ENCODE data around the gene DDIT4. TPM values are rescaled to one million over a fixed set of nuclear protein-coding genes. Genes with fewer than 3 reads are reported as not detected.

The DDIT4 gene
- total and polyA plus RNA-seq, 8 donors: 89.9 to 188 (median 162) TPM

- peaks cover 4 to 22% (median 11%) of the 10 kb centered on the region in 4 donors for H3K4me1 ChIP-seq
- TF ChIP-seq CTCF (IDR thresholded peaks at IDR 0.05) (no peak), POLR2A (IDR thresholded peaks at IDR 0.05) (no peak), EP300 (IDR thresholded peaks at IDR 0.05) (no peak), POLR2AphosphoS5 (IDR thresholded peaks at IDR 0.05) (no peak)
- H3K9me3 ChIP-seq: no peaks in the 10 kb centered on the region
- peaks cover 37 to 84% (median 75%) of the 10 kb centered on the region in 4 donors for H3K36me3 ChIP-seq
- intact Hi-C loops (cut with DNase I; ENCODE audit: low total_unique reads): no loop called here
- peak; percentile 32 to 58 for DNase-seq
- H3K27me3 ChIP-seq: no peaks in the 10 kb centered on the region
- WGBS, 5 donors: 56 to 69% (median 61%) methylated on average over 6 of the region's 6 CpGs
- no peak overlapping the region for H3K4me3 ChIP-seq
- H3K27ac ChIP-seq: peak overlapping the region in 4 of 5 donors; percentile 13 to 39 (median 28)
These were observed 39.1 kb upstream of the DDIT4 start for GRCh38 chr10:72234560-72235095.

DNA sequence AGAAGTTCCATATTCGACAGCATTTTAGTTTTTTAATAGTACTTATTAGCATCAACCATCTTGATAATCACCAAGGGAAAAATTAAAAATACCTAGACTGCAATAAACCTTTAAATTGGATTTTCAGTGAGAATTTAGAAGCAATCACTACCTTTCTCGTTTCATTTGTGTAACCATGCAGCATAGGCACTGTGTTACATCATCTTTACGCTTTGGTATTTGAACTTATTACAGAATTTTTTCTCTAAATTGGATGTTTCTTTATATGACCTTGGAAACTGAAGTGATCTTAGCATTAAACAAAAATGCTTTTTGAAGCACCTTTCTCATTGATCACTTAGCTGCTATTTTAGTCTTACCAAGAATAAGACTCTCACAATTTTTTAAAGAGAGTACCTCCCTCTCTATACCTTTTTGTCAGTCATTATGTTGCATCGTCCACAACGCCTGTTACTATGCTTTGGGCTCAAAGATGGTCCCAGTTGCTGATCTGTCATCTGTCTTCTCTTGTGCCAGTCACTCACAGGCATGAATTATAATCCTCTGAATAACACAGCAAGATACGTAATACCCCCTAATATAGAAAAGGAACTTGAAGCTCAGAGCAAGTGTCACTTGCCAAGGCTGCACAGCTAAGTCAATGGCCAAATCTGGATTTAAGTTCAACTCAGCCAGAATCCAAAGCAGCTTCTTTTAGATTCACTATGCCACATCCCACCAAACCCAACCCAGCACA is 38.0 kb upstream of the DDIT4 start:
- Histone ChIP-seq H3K4me3 (no peak overlapping the region), H3K4me1 (peaks cover 0 to 11% (median 1%) of the 10 kb centered on the region in 4 donors), H3K9me3 (no peaks in the 10 kb centered on the region), H3K36me3 (peaks cover 37 to 74% (median 66%) of the 10 kb centered on the region in 4 donors), H3K27me3 (no peaks in the 10 kb centered on the region), H3K27ac (no peak overlapping the region)
- WGBS, 5 donors: 88 to 93% (median 92%) methylated on average over 6 of the region's 6 CpGs
- TF ChIP-seq EP300 (IDR thresholded peaks at IDR 0.05) (no peak), POLR2A (IDR thresholded peaks at IDR 0.05) (no peak)
- intact Hi-C loops (cut with DNase I; ENCODE audit: low total_unique reads): no loop called here
- DNase-seq: no peak

- no peak for DNase-seq
- Histone ChIP-seq H3K4me3 (no peak overlapping the region), H3K36me3 (peaks cover 18 to 46% (median 38%) of the 10 kb centered on the region in 4 donors), H3K4me1 (peaks cover 18 to 29% (median 23%) of the 10 kb centered on the region in 4 donors), H3K27ac (peak overlapping the region in 2 of 5 donors; percentile 19 to 26), H3K27me3 (no peaks in the 10 kb centered on the region), H3K9me3 (no peaks in the 10 kb centered on the region)
- 88 to 93% (median 89%) methylated on average over 8 to 13 of the region's 13 CpGs for WGBS, 5 donors
- intact Hi-C loops (cut with DNase I; ENCODE audit: low total_unique reads): no loop called here
- TF ChIP-seq CTCF (IDR thresholded peaks at IDR 0.05) (no peak), POLR2AphosphoS5 (IDR thresholded peaks at IDR 0.05) (no peak), POLR2A (IDR thresholded peaks at IDR 0.05) (no peak), EP300 (IDR thresholded peaks at IDR 0.05) (no peak)
These were observed 35.1 kb upstream of the DDIT4 start for GRCh38 chr10:72238392-72239175.

DNA sequence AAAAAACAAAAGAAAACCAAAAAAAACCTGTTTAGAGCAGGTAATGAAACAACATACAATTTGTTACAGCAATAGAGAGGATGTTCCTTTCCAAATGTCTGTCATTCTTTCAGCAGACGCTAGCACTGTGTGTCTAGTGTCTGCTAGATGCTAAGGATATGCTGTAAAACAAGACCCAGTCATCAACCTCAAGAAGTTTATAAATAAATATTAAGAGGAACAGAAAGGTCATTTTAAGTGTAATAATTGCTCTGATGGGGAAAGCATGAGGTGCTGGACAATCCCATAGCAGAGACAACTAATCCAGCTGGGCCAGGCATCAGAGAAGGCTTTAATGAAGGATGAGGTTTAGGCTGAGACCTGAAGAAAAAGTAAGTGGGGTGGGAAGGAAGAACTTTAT is 34.3 kb upstream of the DDIT4 start:
- 38 to 93% (median 80%) methylated on average over 1 of the region's 1 CpG for WGBS, 5 donors
- intact Hi-C loops (cut with DNase I; ENCODE audit: low total_unique reads): no loop called here
- Histone ChIP-seq H3K9me3 (no peaks in the 10 kb centered on the region), H3K27me3 (no peaks in the 10 kb centered on the region), H3K4me3 (no peak overlapping the region), H3K36me3 (peaks cover 10 to 38% (median 30%) of the 10 kb centered on the region in 4 donors), H3K4me1 (peaks cover 26 to 37% (median 31%) of the 10 kb centered on the region in 4 donors), H3K27ac (peak overlapping the region in 1 of 5 donors; percentile 9)
- no peak for DNase-seq
- no peak for TF ChIP-seq POLR2AphosphoS5 (IDR thresholded peaks at IDR 0.05)

GRCh38 chr10:72240371-72240770 is 33.4 kb upstream of the DDIT4 start:
- DNase-seq: no peak

More at GRCh38 chr10:72240371-72240770, 33.4 kb upstream of the DDIT4 start:
- no peak overlapping the region for H3K4me3 ChIP-seq
- 85 to 100% (median 93%) methylated on average over 7 of the region's 7 CpGs for WGBS, 5 donors
- H3K4me1 ChIP-seq: peaks cover 36 to 42% (median 41%) of the 10 kb centered on the region in 4 donors
- H3K9me3 ChIP-seq: no peaks in the 10 kb centered on the region
- TF ChIP-seq EP300 (IDR thresholded peaks at IDR 0.05) (no peak), CTCF (IDR thresholded peaks at IDR 0.05) (no peak), POLR2AphosphoS5 (IDR thresholded peaks at IDR 0.05) (no peak)
- H3K27me3 ChIP-seq: no peaks in the 10 kb centered on the region
- H3K36me3 ChIP-seq: peaks cover under 1 to 28% (median 20%) of the 10 kb centered on the region in 4 donors
- intact Hi-C loops (cut with DNase I; ENCODE audit: low total_unique reads): no loop called here
- H3K27ac ChIP-seq: no peak overlapping the region
